GM21717 (cell line): ENCODE data around the gene PAPSS1.
"Not testable (repeated sequence)": the region's sequence is repeated elsewhere in the genome, so short reads cannot be mapped to it uniquely, and the experiment has no call there.

ENCODE experiments used
- ATAC-seq: cut with Tn5 transposase; IDR thresholded peaks from one replicate; pipeline ENCODE4 v1.9.1; 2021; ENCODE audit warnings: mild to moderate bottlenecking, moderate library complexity; ENCODE audit not compliant: unreplicated experiment

The PAPSS1 gene

DNA sequence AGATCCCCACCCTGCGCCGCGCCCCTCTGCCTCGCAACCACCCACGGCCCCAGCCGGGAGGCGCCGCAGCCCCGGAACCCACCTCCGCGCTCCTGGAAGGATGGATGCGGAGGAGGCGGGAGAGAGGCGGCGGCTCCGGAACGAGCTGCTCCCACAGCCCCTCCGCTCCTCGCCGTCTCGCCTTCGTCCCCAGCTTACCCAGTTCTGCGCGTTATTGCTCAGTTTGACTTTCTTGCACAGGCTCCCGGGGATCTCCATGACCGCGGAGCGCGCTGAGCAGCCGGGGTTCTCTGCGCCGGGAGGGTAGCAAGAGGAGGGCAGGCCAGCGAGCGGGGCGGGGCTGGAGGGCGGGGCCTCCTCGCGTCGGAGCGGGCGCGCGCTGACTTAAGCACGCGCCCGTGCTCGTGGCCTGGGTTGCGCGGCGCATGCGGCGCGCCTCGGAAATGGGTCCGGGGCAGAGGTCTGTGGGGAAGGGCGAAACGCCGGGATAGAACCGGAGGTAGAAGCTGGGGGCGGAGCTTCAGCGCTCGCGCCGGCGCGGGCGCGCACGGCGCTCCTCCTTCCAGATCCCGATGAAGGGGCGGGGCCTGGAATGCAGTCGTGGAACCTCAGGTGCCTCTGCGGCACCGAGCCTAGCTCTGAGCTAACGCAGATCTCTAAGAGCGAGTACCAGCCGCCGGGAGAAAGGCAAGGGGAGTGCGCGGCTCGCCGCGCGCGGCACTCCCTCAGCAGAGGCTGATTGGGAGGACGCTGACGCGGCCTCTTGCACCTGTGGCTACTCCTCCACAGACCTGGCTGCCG lies at the start of gene PAPSS1:
Gene PAPSS1, minus strand, starts transcription at position 313 of the 801 bp plus-strand sequence. Its CDS starts 55 bp downstream, at position 258.
- ATAC-seq: peak; percentile 86

DNA sequence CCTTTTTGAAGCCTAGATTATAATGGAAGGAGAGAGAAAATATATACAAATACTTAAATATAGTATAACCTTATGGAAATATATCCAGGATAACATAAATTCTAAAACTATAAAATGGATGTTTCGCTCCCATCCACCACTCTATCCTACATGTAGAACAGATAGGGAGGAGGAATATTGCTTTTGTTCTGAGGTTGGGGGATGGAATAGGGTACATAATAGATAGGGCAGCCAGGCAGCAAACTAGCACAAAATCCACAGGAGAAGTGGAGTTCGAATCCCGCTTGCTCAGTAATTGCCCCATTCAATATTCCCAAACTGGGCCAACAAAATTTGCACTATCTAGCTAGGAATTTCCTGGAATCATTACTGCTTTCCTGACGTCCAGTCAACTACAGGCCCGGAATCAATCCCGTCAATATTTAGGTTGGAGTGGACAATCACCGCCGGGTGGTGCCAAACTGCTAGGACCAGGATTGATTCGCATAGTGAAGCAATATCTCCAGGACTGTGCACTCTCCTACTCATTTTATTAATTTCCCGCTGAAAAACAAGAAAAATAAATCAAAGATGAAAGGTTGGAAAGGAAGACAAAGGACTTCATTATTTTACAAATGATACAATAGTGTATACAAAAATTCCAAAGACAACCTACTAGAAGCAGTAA lies 40.4 kb upstream of the PAPSS1 start:
- ATAC-seq: no peak

DNA sequence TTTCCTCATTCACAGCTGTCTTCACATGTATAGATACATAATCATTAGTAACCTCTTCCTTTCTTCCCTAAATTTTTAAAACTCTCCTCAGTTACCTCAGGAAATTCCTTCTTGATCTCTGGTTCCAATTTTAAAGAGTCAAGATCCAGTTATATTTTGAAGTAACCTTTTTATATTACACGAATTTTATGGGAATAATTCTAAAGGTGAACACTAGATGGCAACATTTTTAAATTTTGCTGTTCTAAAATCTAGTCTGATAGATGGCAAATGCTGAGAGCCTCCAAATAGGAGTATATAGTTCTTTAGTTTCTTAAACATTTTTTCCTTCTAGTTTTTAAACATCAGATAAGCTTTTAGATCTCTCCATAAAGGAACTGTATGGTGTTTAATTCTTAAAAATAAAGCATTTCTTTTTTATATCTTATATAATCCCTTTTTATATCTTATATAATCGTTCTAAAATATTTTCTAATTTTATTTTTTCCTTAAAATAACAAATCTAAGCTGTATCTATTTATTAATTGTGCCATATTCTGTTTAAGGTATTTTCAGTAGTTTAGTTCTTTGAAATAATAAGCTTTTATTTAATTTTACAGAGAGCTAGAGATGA lies 37.9 kb upstream of the PAPSS1 start:
- ATAC-seq: no peak

DNA sequence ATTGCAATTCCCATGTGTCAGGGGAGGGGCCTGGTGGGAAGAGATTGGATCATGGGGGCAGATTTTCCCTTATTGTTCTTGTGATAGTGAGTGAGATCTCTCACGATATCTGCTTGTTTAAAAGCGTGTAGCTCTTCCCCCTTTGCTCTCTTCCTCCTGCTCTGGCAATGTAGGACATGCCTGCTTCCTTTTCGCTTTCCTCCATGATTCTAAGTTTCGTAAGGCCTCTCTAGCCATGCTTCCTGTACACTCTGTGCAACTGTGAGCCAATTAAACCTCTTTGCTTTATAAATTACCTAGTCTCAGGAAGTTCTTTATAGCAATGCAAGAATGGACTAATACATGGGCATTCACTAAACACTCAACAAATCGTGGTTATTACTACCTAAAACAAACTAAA lies 37.2 kb upstream of the PAPSS1 start:
- no peak for ATAC-seq

DNA sequence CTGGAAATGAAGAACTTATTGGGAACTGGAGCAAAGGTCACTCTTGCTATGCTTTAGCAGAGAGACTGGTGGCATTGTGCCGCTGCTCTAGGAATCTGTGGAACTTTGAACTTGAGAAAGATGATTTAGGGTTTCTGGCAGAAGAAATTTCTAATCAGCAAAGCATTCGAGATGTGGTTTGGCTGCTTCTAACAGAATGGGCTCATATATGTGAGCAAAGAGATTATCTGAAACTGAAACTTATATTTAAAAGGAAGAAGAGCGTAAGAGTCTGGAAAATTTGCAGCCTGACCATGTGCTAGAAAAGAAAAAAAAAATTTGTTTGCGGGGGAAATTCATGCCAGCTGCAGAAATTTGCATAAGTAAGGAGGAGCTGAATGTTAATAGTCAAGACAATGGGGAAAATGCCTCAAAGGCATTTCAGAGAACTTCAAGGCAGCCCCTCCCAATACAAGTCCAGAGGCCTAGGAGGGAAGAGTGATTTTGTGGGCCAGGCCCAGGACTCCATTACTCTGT lies 35.9 kb upstream of the PAPSS1 start:
- ATAC-seq: no peak

DNA sequence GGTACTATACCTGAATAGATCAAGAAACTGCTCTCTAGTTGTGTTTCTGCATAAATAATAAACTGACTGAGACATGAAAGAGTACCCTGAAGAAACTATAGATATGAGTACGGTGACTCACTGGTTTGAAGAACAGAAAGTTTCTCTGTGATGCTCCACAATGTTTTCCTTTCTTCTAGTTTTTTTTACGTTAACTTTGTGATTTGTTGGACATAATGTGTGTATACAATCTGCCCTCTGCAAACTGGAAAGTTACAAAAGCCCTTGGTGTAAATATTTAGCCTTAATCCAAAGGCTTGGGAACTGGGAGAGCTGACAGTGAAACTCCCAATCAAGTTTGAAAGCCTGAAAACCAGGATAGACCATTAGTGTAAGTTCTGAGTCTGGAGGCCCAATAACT lies 31.6 kb upstream of the PAPSS1 start:
- no peak for ATAC-seq

DNA sequence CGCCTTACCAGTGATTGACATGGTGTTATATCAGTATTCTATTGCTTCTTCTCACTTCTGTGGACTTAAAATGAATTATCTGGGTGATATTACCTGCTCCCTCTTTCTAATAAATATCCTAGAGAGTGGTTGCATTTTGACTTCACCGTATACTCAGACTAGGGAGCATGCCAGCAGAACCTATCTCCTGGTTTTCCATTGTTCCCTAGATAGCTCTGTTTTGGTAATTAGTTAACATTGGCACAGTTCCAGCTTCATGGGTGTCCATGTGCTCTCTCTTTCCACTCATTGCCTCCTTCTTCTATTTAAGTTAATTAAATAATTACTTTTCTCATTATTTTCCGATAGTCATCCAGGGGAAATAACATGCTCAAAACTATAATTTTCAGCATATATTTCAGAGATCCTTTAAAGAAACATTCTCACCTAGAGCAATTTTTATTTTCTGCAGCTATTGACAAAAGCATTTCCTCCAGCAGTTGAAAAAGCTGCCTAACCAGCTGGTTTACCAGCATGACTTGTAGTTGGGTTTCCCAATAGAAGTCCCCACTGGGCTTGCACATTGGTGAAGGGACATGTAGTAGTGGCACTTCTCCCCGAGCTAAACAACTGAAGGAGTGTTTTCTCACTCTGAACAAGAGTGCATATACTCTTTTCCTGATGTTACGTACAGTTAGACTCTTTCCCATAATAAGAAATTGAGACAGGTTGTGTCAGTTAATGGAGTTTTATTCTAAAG lies 27.9 kb upstream of the PAPSS1 start:
- ATAC-seq: no peak

DNA sequence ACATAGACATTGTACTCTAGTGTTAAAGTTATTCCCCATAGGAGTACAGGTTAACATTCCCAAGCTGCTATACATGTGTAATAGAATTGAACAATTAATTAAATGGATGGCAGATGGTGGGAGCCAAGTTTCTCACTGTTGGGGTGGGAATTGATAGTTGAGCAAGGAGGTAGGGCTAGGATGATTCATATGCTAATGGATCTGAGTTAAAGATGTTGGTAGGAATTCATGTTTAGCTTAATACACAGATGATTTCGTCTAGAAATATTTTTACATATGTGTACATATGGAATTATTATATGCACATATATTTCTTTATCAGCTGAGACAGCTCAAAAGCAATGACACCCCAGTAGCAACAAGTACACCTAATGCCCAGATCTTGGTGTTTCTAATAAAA lies 26.1 kb upstream of the PAPSS1 start:
- ATAC-seq: no peak

DNA sequence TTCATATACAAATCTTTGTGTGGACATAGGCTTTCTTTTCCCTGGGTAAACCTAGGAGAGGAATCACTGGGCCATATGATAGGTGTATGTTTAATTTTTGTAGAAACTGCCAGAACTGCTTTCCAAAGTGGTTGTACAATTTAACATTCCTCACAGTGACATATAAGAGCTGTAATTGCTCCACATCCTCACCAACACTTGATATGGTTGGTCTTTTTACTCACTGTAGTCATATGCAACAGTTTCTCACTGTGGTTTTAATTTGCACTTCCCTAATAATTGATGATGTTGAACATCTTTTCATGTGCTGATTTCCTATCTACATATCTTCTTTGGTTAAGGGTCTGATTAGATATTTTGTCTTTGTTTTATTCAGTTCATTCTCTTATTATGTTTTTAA lies 24.5 kb upstream of the PAPSS1 start:
- no peak for ATAC-seq

DNA sequence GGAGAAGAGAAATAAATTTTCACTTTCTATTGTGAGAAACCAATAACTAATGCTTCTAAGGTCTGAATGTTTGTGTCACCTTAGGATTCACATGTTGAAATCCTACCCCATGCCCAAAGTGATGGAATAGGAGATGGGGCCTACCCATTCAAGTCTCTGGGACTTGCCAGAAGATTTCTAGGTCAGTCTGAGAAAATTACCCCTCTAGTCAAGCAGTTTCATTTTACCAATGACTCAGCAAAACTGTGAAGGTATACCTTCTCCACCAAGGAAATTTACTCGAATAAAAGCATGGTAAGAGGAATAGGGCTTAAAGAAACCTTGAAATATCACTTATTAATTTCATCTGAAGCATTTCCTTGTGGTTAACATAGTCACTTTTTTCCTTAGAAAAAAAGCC lies 23.5 kb upstream of the PAPSS1 start:
- peak; percentile 74 for ATAC-seq

DNA sequence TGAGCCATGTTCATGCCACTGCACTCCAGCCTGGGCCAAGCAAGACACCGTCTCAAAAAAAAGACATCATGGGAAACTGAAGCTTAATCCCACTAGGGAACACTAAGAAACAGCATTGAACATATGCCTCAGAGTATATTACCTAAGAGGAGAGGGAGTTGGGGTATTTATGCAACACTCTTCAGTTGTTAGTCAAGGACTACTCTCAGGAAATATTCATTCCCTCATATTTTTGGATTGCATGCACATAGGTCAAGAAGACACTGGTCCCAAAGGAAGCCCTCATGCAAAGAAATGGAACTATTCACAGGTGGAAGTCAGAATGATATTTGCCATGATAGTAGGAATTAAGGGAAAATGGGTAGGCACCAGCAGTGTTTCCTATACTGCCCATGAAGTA lies 22.8 kb upstream of the PAPSS1 start:
- ATAC-seq: no peak

DNA sequence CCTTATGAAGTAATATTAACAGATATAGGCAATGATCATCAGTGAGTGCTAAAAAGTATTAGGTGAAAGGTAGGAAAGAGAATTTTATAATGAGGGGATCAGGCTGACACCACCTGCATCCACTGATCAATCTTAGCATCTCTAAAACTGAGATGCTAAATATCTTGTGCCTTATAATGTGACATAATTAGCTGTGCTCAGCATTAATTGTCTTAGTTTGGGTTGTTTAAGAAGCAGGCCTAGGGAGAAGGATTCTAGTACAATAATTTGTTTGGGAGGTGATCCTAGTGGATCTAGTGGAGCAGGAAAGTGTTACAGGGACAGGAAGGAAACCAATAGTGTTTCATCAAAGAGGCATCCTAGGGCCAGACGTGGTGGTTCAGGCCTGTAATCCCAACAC lies 22.2 kb upstream of the PAPSS1 start:
- ATAC-seq: no peak

DNA sequence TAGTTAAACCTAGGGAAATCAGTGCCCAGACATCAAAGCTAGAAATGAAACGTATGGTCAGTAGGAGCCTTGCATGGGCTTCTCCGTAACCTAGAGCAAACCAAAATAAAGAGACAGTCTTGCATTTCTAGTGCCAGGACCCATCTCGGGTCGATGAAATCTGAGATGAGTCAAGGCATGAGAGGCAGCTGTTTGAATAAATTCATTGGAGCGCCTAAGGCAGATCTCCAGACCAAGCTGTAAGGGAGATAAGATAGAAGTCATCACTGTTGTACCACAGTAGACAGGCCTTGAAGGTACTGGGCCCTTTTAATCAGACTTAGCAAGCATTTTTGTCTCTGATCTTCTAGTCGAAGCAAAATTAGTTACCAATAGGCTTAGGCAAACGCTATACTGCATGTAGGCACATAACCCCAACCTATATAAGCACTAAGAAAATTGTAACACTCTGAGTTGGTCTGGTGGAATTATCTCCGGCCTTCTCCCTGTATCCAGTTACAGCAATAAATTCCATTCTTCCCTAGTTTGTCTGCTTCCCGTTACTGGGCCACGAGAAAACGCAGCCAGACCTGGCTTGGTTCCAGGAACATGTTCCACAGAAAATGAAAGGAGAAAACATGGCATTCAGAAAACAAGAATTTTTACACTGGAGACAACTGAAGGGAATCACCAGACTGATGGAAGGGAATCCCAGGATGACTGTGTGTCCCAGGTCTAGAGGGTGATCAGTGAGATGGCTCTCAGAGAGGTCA lies 21.1 kb upstream of the PAPSS1 start:
- ATAC-seq: no peak

DNA sequence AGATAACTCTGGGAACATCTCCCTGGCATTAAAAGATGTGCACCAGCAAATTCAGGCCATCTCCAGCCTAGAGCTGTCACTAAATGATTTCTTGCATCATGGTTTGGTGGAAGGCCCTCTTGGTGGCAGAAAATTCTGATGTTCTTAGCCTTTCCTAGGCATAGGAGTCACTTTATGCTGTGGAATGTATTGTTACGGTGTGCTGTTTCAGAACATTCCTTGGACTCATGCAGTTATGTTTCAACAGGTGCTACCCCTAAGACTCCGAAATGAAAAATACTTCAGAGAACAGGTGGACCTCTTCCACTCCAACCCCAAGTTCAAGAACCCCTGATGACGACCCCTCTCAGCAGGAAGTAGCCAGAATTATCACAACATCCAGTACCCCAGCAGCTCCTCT lies 20.3 kb upstream of the PAPSS1 start:
- ATAC-seq: no peak

DNA sequence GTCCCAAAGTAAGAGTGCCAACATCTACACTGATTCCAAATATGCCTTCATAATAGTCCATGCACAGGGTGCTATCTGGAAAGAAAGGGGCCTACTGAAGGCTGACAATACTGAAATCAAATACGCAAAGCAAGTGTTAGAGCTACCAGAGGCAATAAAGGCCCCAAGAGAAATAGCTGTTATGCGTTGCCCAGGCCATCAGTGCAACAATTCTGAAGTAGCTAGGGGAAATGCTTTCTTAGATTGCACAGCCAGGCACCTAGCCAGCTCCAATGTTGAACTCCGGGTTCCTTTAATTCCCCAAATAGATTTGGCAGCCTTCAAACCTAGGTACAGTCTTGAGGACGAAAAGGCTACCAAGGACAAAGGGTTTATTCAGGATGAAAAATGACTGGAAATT lies 17.4 kb upstream of the PAPSS1 start:
- ATAC-seq: no peak

DNA sequence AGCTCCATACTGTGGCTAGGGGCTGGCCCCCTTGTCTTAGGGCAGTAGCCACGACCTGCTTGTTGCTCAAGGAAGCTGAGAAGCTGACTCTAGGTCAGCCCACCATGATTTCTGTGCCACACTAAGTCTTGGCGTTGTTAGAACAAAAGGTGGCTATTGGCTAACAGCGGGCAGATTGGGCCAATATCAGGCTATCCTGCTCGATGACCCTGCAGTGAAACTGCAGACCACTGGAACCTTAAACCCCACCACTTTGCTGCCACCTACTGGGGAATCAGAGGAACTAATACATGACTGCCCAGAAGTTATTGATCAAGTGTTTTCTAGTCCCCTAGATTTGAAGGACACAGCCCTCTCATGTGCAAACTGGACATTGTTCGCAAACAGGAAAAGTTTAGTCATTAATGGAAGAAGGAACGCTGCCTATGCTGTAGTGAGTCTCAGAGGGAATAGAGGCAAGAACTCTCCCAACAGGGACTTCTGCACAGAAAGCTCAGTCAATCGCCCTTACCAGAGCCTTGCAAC lies 17.0 kb upstream of the PAPSS1 start:
- ATAC-seq: peak; percentile 72

DNA sequence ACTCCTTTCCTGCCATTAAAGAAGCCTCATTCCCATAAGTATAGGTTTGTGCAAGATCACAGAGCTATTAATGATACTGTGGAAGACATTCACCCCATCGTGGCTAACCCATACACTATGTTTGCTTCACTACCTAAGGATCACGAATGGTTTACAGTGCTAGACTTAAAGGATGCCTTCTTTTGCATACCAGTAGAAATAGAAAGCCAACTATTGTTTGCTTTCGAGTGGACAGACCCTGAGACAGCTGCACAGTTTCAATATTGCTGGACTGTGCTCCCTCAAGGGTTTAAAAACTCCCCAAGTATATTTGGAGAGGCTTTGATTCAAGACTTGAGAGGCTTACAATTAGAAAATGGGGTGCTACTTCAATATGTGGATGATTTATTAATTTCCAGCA lies 16.0 kb upstream of the PAPSS1 start:
- peak; percentile 45 for ATAC-seq

DNA sequence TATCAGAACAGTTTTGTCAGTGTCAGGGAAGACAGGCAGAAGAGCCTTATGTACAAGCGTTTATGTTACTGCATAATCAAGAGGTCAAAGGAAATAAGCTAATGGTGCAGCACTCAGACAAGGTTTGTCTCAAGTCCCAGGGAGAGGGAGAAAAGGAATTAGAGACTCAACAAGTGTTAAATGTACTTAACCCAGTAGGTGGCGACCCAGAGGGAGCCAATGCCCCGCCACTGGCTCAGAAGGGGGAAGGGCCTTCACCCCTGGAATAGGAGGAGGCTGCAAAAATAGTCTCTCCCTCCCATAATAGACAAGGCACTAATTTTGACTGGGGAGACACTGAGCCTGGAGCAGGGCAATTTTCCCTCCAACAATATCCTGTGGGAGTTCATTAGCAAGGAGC lies 14.1 kb upstream of the PAPSS1 start:
- no peak for ATAC-seq

DNA sequence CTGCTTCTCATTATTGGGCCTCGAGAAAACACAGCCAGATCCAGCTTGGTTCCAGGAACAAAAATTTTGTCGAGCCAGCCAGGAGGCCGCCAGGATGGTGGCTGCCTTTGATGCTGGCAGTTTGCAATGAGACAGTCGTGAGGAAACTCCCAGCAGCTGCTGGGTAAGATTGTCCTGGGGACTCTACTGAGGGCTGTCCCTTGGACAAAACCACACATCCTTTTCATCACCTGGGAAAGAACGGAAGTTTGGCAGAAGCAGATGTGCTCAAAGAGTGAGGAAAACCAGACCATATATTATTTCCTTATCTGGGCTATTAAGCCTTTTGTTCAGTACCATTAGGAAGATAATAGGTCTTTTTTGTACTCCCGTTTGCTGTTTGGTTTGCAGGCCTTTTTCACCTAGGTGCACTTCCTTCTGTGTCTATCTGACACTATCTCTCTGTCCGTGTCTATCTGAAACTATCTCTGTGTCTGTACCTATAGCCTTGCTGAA lies 13.4 kb upstream of the PAPSS1 start:
- ATAC-seq: no peak

DNA sequence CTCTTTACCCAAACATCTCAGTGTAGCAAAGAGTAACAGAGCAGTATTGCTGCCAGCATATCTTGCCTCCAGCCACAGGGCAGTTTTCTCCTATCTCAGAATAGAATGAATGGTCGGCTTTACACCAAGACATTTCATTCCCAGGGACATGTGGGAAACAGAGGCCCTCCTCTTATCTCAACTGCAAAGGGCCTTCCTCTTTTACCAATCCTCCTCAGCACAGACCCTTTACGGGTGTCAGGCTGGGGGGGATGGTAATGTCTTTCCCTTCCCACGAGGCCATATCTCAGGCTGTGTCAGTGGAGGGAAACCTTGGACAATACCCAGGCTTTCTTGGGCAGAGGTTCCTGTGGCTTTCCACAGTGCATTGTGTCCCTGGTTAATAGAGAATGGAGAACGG lies 9.0 kb upstream of the PAPSS1 start:
- not testable (repeated sequence) for ATAC-seq
